ENCODE data around the gene MYL3.
A peak's percentile ranks its signal among the peaks of the same experiment; 100 is the strongest.

MYL3 gene

DNA sequence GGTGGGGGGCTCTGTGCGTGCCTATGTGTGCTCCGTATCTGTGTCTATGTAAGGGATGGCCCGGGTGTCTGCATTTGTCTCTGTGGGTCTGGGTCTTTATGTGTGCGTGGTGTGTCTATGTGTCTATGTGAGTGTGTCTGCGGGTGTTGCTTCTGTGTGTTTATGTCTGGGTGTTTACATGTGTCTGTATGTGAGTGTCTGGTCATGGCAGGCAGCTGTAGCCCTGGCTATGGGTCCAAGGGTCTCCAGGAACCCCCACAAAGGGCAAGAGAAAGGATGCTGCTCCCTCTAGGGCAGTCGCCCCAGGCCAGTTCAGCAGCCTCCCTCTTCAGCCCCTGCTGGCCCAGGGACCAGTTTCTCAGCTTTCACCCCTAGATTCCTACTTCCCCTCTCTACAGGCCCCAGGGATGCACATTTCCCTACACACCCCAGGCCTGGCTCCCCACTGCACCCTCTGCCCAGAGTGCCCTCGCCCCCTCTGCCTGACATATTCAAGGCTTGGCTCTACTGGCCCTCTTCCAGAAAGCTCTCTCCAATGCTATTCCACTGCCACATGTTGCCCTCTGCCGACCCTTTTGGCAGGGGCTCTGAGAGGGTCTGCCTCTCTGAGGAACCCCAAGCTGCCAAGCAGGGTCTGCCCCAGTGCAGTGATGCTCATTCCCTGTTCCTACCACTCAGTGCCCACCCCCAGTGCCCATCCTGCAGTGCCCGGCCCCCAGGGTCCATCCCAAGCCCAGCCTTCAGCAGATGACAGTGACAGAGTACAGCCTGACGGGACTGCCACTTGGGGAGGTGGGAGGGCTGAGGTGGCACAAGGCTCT, 1.0 kb upstream of the MYL3 start:
- no peak for DNase-seq

DNA sequence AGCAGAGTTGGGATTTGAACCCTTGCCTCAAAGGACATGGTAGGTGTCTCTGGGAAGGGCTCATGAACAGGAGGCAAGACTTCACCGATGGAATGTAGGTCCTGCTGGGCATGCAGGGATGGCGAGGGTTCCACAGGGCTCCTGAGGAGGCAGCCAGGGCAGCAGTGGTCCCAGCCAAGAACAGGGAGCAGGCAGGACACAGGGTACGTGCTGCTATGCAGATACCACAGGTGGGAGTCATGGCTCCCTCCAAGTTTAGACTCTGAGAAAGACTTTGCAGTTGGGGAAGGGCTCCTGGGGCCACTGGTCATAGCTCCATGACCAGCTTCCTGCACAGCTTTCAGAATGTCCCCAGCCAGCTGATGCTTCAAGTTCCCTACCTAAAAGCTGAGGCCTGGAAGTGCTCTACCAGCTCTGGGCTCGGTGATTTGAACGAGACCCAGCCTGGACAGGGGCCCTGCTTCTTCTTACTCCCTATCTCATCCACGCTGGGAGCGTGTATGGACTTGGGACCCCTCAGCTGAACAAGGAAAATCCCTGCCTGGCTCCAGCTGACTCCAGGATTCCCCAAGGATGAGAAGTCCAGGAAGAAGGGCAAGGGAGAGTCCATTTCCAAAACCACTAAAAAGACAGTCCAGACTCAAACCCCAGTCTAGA, 747 bp downstream of the MYL3 start:
- no peak for DNase-seq

DNA sequence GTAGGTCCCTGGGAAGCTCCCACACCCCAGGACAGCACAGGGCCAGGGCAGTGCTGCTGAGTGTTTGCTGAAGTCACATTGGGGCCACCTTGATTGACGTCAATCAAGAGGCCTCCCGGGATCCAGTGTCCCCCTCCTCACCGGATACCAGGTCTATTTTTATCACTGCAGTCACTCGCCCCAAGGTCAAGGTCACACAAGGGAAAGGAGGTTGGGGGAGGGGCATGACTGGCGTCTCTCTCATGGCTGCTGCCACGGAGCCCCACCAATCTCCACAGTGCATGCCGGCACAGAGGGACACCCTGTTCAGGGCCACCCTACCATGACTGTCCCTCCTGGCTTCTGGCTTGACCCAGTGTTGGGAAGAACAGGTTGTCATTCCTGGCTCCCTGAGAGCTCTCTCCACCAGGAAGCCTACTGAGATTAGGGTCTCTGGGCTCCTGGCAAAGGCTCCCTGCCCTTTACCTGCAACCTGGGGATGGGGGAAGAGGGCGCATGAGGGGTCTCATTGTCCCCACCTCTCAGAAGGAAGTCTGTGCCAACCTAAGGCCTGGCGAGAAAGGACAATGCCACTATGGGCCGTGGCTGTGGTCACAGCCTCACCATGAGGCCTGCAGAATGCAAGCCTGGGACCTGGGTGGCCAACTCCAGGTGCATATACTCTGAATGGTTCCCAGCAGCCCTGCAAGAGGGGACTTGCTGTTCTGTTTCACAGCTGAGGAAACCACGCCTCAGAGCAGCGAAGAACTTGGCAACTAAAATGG, 1.5 kb downstream of the MYL3 start:
- DNase-seq, result no peak

DNA sequence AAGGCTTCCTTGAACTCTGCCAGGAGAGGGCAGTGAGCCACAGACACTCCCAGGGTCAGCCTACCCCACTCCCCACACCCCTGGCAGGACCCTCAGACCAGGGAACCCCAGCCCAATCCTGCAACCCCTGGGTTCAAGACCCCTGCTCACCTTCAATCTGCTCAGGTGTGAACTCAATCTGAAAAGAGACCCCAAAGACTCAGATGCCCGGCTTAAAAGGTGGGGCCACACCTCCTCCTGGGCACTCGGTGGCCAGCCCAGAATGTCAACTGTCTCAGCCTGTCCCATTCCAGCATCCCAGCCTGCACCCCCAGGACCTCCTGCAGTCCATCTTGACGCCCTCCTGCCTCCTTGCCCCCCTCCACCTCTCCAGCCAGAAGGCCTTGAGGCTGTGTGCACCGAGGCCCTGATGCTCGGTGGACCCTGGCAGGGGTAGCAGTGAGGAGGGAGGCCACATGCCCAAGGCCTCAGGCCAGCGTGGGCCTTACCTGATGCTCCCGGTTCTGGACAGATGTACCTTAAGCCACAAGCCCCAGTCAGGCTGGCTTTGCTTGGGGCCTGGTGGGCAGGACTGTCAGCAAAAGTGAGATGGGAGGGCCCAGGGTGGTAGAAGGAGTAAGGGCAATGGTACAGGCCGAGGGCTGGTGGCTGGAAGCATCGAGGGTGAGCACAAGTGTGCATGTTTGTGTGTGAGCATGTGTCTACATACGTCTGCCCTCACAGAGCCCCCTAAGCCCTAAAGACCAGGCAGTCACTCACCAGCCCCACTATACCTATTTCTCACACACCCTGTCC, 2.2 kb downstream of the MYL3 start:
- no peak for DNase-seq

DNA sequence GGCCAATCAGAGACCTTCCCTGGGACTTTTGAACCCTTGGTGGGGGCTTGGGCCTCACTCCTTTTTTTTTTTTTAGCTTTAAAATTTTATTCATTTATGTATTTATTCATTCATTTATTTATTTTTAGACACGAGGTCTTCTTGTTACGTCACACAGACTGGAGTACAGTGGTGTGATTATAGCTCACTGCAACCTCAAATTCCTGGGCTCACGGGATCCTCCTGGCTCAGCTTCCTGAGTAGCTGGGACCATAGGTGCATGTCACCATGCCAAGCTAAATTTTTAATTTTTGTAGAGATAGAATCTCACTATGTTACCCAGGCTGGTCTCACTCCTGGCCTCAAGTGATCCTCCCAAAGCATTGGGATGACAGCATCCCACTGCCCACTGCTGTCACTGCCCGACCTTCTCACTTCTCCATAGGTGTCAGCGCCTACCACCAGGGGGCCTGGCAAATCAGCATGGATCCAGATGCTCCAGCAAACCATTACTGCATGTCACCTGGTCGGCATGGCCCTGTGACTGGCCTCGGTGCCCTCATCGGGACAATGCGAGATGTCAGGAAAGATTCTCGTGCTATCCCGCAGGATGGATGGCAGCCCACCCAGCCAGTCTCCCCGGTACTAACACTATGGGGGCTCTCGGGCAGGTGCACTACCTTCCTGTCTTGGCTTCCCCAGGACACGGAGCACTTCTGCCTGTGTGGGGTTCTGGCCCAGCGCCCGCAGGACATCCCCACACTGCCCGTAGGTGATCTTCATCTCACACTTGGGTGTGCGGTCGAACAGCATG, 3.0 kb downstream of the MYL3 start:
- peak; percentile 24 for DNase-seq

DNA sequence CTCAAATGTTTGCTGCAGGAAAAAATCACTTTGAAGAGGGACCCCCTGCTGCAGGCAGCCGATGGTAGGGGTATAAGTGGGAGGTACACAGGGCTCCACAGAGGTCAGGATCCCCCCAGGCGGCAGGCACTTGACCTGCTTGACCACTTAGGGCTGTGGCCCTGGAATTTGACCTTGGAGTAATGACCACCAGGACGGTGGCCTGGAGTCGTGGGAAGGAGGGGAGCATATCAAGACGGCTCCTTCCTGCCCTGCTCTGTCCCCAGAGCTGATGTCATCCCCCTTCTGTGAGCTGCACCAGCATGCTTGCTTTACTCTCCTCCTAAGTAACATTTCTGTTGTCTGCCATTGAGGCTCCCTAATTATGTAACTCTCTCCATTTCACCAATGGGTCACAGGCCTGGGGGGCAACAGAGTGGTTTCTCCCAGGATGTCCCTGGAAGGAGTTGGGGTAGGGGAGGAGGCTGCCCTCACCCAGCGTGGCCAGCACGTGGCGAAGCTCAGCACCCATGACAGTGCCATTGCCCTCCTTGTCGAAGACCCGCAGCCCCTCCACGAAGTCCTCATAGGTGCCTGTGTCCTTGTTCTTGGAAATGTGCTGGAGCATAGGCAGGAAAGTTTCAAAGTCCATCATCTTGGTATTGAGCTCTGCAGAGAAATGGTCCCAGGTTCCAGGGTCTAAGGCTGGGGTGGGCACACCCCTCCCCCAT, 4.1 kb downstream of the MYL3 start:
- DNase-seq, result no peak

DNA sequence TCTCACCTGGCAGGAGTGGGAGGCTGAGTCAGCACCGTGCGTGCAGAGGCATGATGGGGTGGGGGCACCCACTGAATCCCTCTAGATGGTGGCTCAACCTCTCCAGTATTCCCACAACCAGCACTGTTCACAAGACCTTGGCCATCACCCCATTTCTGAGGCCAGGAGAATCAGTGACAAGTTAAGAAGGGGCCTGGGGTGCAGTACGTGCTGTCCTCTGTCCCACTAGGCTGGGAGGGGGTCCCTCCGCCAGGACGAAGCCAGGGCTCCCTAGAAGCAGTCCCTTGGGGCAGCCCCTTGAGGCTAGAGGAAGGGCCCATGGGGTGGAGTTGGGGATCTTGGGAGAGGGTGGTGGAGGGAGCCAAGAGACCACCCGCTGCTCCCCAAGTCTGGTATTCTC, 4.8 kb downstream of the MYL3 start:
- DNase-seq, result no peak

DNA sequence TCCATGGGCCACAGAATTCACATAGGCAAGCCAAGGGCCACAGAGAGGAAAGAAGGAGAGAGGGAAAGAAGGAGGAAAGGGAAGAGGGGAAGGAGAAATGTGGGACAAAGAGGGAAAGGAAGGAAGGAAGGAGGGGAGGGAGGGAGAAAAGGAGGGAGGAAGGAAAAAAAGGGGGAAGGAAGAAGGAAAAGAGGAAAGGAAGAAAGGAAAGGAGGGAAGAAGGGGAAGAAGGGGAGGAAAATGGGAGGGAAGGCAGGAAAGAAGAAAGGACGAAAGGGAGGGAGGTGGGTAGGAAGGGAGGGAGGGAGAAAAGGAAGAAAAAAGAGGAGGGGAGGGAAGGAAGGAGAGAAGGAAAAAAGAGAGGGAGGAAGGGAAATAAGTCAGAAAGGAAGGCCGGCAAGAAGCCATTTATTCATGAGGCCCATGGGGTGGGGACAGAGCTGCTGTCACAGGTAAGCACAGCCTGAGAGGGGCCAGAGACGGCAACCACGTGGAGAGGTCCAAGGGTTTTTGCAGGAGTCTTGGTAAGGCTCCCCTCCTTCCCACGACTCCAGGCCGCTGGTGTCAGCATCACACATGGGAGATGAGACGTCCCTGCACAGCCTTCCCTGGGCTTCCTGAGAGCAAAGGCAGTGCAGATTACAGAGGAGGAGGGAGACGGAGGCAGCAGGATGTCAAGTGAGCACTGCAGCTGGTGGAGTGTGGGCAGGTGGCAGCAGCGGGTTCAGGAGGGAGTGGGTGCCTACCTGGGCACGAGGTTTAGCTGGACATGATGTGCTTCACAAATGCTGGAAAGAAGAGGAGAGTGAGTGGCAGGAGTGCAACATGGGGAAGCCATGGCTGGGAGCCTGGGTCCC, 5.5 kb downstream of the MYL3 start:
- DNase-seq, result no peak

DNA sequence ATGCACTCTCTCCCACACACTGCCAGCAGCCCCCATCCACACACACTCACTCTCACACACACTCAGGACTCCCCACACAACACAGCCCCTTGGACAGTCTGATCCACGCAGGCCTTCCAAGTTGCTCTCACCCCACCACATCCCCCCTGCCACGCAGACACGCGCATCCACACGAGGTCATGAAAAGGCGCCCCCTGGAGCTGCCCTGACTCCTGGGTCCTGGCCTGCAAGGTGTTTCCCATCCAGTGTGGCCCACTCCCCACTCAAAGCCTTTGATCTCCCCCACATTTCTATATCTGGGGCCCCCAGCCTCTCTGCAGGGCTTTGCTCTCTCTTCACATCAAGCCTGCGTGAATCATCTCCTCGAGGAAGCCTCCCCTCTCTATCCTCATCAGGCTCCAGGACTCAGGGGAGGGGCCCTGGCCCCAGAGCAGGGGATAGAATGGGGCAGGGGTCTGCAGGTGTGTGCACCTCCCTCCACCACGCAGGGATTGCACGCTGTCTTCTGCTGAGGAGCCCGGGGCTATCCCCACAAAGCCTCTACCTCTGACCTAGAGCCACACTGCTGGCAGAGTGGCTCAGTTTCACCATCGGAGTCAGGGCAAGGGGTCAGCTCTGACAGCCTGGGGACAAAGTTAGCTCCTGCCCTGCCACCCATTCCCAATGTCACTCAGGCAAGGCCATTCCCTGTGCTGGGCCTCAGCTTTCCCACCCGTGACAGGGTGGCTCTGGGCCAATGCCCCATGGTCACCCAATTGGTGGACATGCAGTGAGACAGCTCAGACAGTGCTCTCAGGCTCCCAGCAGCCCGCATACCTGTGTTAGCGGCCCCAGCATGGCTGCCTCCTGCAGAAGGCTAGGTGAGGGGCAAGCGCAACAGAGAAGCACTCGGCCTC, 6.4 kb downstream of the MYL3 start:
- no peak for DNase-seq

DNA sequence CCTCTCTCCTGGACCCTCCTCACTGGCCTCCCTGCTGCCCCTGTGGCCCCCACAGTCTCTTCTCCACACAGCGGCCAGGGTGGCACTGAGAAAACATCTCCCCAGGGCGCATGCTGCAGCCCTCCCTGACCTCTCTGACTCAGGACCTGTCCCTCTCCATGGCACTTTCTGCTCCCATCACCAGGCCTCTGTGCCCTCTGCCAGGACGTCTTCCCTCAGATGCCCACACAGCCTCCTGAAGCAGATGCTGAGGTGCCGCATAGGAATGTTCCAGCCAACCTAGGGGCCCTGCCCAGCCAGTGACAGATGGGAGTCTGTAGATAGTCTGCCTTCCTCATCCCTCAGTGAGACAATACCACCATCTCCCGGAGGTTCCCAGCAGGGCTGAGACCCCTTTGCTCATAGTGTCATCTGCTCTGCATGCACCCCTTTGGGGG, 8.7 kb downstream of the MYL3 start:
- DNase-seq, result no peak

DNA sequence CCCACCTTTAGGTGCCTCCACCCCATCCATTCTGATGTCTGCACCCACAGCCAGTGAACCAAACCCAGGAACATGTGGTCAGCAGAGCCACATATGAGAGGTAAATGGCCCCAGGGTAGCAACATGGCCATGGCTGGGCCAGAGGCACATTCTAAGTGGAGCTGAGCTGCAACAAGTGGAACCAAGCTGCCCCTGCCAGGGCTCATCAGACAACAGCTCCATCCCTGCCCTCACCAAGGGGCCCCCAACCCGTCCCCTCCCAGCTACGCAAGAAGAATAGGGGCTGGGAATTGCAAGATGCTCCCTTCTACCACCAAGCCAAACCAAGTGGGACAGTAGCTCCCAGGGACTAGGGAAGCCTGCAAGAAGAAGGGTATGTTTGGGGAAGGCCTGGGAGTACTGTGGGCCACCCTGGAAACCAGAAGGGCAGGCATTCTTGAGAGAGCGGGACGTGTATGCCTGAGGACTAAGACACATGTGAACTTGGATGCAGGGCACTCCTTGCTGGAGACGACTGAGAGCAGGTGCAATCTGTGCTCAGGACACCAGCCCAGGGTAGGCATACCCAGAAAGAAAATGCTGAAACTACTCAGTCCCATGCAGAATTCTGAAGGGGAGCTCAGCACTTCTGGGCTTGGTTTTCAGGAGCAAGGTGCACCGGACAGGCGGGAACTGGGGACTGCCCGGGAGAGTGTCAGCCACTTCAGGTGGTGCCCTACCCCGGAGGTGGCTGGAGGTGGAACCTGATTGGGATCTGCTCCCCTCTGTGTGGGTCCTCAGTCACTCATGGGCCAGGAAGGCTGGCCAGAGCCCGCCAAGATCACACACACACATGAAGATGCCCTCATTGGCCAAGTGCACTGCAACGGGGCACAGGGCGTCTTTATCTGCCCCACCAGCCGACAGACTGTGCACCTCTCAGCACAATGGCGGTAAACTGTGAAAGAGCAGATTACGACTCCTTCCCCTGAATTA, 9.5 kb downstream of the MYL3 start:
- no peak for DNase-seq

DNA sequence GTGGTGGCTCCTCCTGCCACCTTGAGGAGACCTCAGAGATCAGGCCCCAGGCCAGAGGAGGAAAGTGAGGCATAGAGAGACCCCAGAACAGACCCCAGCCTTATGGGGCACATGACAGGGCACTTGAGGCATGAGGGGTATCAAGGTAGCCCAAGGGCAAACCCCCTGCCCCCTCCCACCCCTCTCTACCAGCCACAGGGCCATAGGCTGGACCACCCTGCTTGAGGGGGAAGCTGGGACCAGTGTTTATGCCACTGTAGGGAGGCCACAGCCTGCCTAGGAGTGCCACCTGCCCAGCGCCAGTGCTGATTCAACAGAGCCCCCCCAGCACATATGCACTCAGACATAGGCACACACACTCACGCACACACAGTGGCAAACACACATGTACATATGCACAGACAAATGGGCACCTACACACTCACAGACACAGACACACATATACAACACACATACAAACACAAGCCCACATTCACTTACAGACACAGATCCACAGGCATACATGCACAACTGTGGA, 10.3 kb downstream of the MYL3 start:
- DNase-seq, result no peak

DNA sequence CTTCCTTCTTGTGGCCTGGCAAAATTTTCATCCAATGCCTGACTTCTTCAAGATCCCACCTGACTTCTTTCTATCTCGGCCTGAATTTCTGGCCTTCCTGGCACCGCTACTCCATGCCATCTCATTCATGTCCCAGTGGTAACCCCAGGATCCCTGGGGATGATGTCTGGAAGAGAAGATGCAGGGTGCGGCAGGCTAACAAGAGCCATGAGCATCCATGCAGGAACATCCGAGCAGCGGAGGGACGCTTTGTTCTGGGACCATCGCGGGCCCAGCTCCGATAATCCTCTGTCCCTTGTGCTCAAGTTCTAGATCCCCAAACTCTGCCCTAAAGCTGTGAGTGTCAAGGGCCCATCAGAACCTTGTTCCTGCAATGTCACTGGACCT, 10.9 kb downstream of the MYL3 start:
- DNase-seq, result no peak

DNA sequence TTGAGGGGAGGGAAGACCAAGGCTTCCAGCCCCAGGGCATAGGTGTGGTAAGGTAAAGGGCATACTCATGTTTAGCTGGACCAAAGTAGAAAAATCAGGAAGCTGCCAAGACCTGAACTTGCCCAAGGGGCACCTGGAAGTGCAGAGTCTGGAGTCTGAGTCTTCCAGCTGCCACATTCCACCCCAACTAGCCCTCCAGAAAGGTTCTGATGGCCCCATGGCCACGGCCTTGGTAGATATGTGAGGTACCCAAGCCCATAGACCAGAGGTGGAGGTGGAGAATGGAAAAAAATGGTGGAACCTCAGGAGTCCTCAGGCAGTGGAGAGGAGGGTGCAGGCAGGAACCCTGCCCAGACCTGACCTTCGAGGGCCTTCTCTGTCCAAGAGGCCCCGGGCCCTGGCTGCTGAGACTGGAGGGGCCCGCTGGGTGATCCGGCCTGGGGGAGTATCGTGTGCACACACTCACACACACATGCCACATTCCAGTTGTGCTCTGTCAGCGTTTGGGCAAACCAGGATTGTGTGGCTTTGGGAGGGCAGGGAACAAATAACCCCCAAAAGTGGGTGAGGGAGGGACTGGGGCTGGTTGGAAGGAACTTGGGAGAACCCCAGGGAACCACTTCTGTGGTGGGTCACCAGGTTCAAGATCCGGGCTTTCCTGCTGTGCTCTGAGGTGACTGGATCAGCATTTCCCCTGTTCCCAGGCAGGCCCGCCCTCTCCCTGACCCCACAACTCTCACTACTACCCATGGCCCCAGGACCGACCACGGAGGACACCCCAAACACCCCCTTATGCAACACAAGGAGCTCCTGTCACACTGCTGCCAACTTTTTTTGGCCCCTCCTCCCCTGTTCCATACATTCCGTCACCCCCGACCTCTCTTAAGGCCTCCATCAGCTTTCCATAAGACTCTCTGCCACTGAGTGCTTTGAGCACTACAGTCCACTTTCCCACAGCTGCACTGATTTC, 11.6 kb downstream of the MYL3 start:
- DNase-seq, result no peak

DNA sequence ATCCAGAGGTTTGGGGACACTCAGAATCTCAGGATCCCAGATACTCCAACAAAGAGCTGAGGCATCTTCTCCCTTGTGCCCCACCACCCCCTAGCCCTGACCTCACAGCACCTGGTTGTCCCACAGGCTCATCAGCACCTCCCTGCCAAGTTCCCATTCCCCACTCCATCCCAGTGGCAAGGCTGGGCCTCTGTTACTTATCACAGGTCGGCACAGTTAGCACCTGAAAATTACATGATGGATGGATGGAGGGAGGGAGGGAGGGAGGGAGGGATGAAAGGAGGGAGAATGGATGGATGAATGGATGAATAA, 12.8 kb downstream of the MYL3 start:
- DNase-seq, result no peak

DNA sequence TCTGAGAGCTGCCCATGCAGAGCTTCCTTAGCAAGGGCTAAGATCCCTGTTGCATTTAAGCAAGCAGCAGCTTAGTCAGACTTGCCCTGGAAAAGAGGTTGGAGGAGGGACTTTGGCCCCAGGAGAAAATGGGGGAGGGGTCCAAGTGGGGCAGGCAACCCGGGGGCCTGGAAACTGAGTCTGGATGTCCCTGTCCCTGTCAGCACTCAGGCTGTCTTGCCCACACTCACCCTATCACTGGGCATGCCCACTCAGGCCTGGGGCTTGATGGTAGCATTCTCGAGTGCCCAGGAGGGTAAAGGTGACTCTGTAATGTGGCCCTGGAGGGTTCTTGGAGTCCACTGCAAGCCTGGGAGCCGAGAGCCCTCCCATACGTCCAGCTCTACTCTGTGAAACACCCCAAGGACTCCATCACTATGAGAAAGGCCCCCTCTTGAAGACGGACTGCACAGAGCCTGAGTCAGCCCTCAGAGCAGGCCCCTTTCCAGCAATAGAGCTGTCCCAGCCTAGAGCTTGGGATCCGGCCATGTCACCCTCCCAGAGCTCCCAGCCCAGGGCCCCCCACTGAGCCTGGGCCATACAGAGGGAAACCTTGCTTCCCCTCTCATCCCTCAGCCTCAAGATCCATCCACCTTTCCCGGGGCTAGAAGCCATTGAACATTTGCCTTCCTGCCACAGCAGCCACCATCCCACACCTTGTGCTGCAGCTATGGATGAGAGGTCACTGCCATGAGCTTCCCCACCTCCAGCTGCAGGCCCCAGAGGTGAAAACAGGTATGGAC, 13.4 kb downstream of the MYL3 start:
- peak; percentile 1 for DNase-seq
